SK-N-SH treated with all-trans-retinoic acid at 6 μM for 48 hours (cell line): Measurements from ENCODE around the gene ZNF22.

Source experiments
- ATAC-seq: fragments of 200-7000 bp; cut with Tn5 transposase; 3 replicates; pipeline ENCODE4 v1.9.1; 2020; ENCODE audit warnings: mild to moderate bottlenecking, moderate library complexity
- ARNTL ChIP-seq: fragments of 450-650 bp; formaldehyde crosslinking; IDR thresholded peaks from 2 replicates; pipeline ENCODE4 v1.5.0; 2020; ENCODE audit warnings: low read depth, mild to moderate bottlenecking, moderate library complexity, borderline replicate concordance
- BACH2 ChIP-seq: fragments of 250-450 bp; sonication (Bioruptor Pico); IDR thresholded peaks from 2 replicates; pipeline ENCODE4 v1.9.0; 2021; ENCODE audit warnings: mild to moderate bottlenecking, borderline replicate concordance
- CSDC2 ChIP-seq: fragments of 250-450 bp; sonication (Bioruptor Pico); IDR thresholded peaks from 2 replicates; pipeline ENCODE4 v1.5.0; 2020; ENCODE audit warnings: mild to moderate bottlenecking, moderate library complexity
- ESRRG ChIP-seq: fragments of 250-450 bp; sonication (Bioruptor Pico); IDR thresholded peaks from 2 replicates; pipeline ENCODE4 v1.6.1; 2021; ENCODE audit warnings: mild to moderate bottlenecking
- GLIS3 ChIP-seq: fragments of 250-450 bp; sonication (Bioruptor Pico); IDR thresholded peaks from 2 replicates; pipeline ENCODE4 v1.5.0; 2020; ENCODE audit warnings: mild to moderate bottlenecking, moderate library complexity
- ISL1 ChIP-seq: fragments of 250-450 bp; sonication (Bioruptor Pico); IDR thresholded peaks from 2 replicates; pipeline ENCODE4 v2.1.2; 2022; ENCODE audit warnings: mild to moderate bottlenecking, moderate library complexity
- OSR1 ChIP-seq: fragments of 250-450 bp; sonication (Bioruptor Pico); IDR thresholded peaks from 2 replicates; pipeline ENCODE4 v1.8.0; 2022; ENCODE audit warnings: moderate library complexity, mild to moderate bottlenecking, inconsistent platforms
- PPARA ChIP-seq: fragments of 250-450 bp; sonication (Bioruptor Pico); IDR thresholded peaks from 2 replicates; pipeline ENCODE4 v1.5.0; 2020; ENCODE audit warnings: mild to moderate bottlenecking, borderline replicate concordance
- RARB ChIP-seq: fragments of 250-450 bp; sonication (Bioruptor Pico); IDR thresholded peaks from 2 replicates; pipeline ENCODE4 v1.8.0; 2021; ENCODE audit warnings: mild to moderate bottlenecking, moderate library complexity
- TCF4 ChIP-seq: fragments of 250-450 bp; sonication (Bioruptor Pico); IDR thresholded peaks from 2 replicates; pipeline ENCODE4 v1.8.0; 2021; ENCODE audit warnings: mild to moderate bottlenecking, moderate library complexity, borderline replicate concordance
- TOX ChIP-seq: fragments of 250-450 bp; sonication (Bioruptor Pico); IDR thresholded peaks from 2 replicates; pipeline ENCODE4 v1.8.0; 2021; ENCODE audit warnings: mild to moderate bottlenecking, moderate library complexity, borderline replicate concordance
- ZC3H10 ChIP-seq: fragments of 250-450 bp; sonication (Bioruptor Pico); IDR thresholded peaks from 2 replicates; pipeline ENCODE4 v1.5.1; 2021; ENCODE audit warnings: mild to moderate bottlenecking, moderate library complexity
- ZFP3 ChIP-seq: fragments of 250-450 bp; sonication (Bioruptor Pico); IDR thresholded peaks from 2 replicates; pipeline ENCODE4 v1.5.0; 2020; ENCODE audit warnings: mild to moderate bottlenecking, moderate library complexity
- ZFP30 ChIP-seq: fragments of 450-650 bp; formaldehyde crosslinking; IDR thresholded peaks from 2 replicates; pipeline ENCODE4 v1.5.0; 2022; ENCODE audit warnings: mild to moderate bottlenecking, moderate library complexity
- ZNF565 ChIP-seq: fragments of 450-650 bp; formaldehyde crosslinking; conservative IDR thresholded peaks from 2 replicates; pipeline ENCODE4 v1.5.0; 2020; ENCODE audit warnings: low read depth, mild to moderate bottlenecking, moderate library complexity
- ZNF70 ChIP-seq: fragments of 450-650 bp; formaldehyde crosslinking; IDR thresholded peaks from 2 replicates; pipeline ENCODE4 v1.5.0; 2020; ENCODE audit warnings: mild to moderate bottlenecking, moderate library complexity
- ZNF8 ChIP-seq: fragments of 450-650 bp; formaldehyde crosslinking; IDR thresholded peaks from 2 replicates; pipeline ENCODE4 v1.5.0; 2020; ENCODE audit warnings: mild to moderate bottlenecking, moderate library complexity
- TF ChIP-seq, protein P1 (sequence below): fragments of 250-450 bp; sonication (Bioruptor Pico); IDR thresholded peaks from 2 replicates; pipeline ENCODE4 v1.8.0; 2020; ENCODE audit warnings: mild to moderate bottlenecking, moderate library complexity, borderline replicate concordance
- TF ChIP-seq, protein P2 (sequence below): fragments of 250-450 bp; sonication (Bioruptor Pico); IDR thresholded peaks from 2 replicates; pipeline ENCODE4 v1.8.0; 2021; ENCODE audit warnings: low read depth, mild to moderate bottlenecking, moderate library complexity, borderline replicate concordance
- TF ChIP-seq, protein P3 (sequence below): fragments of 250-450 bp; sonication (Bioruptor Pico); IDR thresholded peaks from 2 replicates; pipeline ENCODE4 v1.5.1; 2020; ENCODE audit warnings: low read depth, mild to moderate bottlenecking, moderate library complexity
- TF ChIP-seq, protein P4 (sequence below): fragments of 250-450 bp; sonication (Bioruptor Pico); IDR thresholded peaks from 2 replicates; pipeline ENCODE4 v1.5.0; 2020; ENCODE audit warnings: mild to moderate bottlenecking, moderate library complexity

Gene ZNF22

DNA sequence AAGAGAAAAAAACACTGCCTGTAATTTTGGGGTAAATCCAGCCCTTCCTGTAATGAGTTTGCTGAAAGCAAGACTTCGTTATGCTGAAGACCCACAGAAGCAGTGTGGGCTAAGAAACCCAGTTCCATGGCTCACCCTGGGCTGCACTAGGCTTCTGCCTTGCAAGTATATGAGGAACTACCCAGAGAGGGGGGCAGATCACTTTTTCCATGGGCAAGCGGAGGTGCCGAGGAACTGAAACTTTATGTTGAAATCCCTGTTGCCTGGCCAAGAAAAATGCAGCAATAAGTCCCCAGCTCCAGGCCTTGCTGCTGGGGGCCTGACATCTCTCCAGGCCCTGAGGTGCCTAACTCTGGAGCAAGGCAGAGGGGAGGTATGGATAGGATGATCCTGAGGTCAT lies 32.6 kb upstream of the ZNF22 start (continued):
- TF ChIP-seq, protein P1, sequence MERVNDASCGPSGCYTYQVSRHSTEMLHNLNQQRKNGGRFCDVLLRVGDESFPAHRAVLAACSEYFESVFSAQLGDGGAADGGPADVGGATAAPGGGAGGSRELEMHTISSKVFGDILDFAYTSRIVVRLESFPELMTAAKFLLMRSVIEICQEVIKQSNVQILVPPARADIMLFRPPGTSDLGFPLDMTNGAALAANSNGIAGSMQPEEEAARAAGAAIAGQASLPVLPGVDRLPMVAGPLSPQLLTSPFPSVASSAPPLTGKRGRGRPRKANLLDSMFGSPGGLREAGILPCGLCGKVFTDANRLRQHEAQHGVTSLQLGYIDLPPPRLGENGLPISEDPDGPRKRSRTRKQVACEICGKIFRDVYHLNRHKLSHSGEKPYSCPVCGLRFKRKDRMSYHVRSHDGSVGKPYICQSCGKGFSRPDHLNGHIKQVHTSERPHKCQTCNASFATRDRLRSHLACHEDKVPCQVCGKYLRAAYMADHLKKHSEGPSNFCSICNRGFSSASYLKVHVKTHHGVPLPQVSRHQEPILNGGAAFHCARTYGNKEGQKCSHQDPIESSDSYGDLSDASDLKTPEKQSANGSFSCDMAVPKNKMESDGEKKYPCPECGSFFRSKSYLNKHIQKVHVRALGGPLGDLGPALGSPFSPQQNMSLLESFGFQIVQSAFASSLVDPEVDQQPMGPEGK: no peak
- TF ChIP-seq ZC3H10 (no peak), ZFP3 (CRISPR knock-in tag) (no peak), CSDC2 (CRISPR knock-in tag) (no peak), ISL1 (CRISPR knock-in tag) (no peak), ARNTL (CRISPR knock-in tag) (no peak), TCF4 (no peak), GLIS3 (CRISPR knock-in tag) (no peak), ZFP30 (CRISPR knock-in tag) (no peak), ESRRG (CRISPR knock-in tag) (no peak)
- TF ChIP-seq, protein P2, sequence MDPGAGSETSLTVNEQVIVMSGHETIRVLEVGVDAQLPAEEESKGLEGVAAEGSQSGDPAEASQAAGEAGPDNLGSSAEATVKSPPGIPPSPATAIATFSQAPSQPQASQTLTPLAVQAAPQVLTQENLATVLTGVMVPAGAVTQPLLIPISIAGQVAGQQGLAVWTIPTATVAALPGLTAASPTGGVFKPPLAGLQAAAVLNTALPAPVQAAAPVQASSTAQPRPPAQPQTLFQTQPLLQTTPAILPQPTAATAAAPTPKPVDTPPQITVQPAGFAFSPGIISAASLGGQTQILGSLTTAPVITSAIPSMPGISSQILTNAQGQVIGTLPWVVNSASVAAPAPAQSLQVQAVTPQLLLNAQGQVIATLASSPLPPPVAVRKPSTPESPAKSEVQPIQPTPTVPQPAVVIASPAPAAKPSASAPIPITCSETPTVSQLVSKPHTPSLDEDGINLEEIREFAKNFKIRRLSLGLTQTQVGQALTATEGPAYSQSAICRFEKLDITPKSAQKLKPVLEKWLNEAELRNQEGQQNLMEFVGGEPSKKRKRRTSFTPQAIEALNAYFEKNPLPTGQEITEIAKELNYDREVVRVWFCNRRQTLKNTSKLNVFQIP (CRISPR knock-in tag): no peak
- TF ChIP-seq, protein P3, sequence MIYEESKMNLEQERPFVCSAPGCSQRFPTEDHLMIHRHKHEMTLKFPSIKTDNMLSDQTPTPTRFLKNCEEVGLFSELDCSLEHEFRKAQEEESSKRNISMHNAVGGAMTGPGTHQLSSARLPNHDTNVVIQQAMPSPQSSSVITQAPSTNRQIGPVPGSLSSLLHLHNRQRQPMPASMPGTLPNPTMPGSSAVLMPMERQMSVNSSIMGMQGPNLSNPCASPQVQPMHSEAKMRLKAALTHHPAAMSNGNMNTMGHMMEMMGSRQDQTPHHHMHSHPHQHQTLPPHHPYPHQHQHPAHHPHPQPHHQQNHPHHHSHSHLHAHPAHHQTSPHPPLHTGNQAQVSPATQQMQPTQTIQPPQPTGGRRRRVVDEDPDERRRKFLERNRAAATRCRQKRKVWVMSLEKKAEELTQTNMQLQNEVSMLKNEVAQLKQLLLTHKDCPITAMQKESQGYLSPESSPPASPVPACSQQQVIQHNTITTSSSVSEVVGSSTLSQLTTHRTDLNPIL (CRISPR knock-in tag): no peak

DNA sequence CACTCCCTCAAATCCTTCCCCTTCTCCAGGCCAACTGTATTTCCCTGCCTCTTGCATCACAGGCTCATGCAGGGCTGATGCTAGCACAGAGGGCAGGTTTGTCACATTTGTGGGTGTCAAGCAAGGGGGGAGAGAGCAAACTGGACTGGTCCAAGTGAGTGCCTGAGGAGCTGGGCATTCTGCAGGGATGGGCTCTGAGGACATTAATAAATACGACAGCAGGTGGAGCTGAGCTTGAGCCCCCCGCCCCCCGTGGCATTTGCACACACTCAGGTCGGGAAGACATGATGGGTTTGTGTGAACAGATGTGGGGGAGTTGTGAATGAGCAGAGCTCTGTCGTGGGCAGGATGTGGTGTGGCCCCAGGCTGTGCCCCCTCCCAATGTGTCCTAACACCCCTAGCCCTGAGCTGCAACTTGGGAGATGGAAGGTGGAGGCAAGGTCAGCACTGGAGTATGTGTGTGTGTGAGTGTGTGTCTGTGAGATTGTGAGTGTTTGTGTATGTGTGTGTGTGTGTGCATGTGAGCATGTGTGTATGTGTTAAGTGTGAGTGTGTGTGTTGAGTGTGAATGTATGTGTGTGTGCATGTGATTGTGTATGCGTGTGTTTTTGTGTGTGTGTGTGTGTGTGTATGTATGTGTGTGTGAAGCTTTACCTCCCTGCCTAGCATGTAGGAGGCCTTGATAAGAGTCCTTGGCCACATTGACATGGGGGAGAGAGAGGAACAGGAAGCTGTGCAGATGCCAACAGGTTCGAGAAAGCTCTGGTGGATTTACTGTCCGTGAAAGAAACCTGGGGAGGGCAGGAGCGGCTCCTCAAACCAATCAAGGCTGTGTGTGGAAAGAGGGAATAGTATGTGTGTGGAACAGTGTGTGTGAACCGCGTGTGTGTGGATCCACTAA lies 32.0 kb upstream of the ZNF22 start:
- ATAC-seq: no peak
- TF ChIP-seq TOX (CRISPR knock-in tag) (no peak), ZNF70 (CRISPR knock-in tag) (no peak), ARNTL (CRISPR knock-in tag) (no peak), CSDC2 (CRISPR knock-in tag) (no peak), RARB (CRISPR knock-in tag) (no peak), GLIS3 (CRISPR knock-in tag) (no peak)

DNA sequence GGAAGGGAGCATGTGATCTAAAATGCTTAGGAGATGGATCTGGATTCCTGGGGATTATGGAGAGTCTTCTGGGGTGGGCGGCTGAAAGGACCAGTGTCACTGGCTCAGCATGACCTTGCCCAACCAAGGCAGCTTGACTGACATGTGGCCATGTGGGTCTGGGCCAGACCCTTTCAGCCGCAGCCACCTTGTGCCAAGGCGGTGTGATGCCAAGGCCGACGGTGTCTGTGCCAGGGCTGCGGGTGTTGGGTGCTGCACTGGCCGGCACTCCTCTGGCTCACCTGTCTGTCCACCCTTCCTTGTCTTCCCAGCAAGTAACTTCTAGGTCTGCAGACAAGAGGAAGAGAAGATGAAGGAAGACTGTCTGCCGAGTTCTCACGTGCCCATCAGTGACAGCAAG lies 30.9 kb upstream of the ZNF22 start:
- no peak for ATAC-seq
- TF ChIP-seq BACH2 (CRISPR knock-in tag): no peak
- no peak for TF ChIP-seq OSR1 (CRISPR knock-in tag)
- TF ChIP-seq, protein P2 (CRISPR knock-in tag): no peak
- no peak for TF ChIP-seq PPARA (CRISPR knock-in tag)
- TF ChIP-seq ESRRG (CRISPR knock-in tag): no peak
- TF ChIP-seq TCF4: no peak
- no peak for TF ChIP-seq ARNTL (CRISPR knock-in tag)
- TF ChIP-seq, protein P4, sequence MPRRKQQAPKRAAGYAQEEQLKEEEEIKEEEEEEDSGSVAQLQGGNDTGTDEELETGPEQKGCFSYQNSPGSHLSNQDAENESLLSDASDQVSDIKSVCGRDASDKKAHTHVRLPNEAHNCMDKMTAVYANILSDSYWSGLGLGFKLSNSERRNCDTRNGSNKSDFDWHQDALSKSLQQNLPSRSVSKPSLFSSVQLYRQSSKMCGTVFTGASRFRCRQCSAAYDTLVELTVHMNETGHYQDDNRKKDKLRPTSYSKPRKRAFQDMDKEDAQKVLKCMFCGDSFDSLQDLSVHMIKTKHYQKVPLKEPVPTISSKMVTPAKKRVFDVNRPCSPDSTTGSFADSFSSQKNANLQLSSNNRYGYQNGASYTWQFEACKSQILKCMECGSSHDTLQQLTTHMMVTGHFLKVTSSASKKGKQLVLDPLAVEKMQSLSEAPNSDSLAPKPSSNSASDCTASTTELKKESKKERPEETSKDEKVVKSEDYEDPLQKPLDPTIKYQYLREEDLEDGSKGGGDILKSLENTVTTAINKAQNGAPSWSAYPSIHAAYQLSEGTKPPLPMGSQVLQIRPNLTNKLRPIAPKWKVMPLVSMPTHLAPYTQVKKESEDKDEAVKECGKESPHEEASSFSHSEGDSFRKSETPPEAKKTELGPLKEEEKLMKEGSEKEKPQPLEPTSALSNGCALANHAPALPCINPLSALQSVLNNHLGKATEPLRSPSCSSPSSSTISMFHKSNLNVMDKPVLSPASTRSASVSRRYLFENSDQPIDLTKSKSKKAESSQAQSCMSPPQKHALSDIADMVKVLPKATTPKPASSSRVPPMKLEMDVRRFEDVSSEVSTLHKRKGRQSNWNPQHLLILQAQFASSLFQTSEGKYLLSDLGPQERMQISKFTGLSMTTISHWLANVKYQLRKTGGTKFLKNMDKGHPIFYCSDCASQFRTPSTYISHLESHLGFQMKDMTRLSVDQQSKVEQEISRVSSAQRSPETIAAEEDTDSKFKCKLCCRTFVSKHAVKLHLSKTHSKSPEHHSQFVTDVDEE: no peak
- no peak for TF ChIP-seq ZFP30 (CRISPR knock-in tag)
- TF ChIP-seq ZNF565 (CRISPR knock-in tag): no peak
- no peak for TF ChIP-seq RARB (CRISPR knock-in tag)
- no peak for TF ChIP-seq ZNF8 (CRISPR knock-in tag)
- TF ChIP-seq TOX (CRISPR knock-in tag): no peak
- no peak for TF ChIP-seq CSDC2 (CRISPR knock-in tag)
- TF ChIP-seq ZC3H10: no peak
- TF ChIP-seq, protein P1: no peak
- TF ChIP-seq ZNF70 (CRISPR knock-in tag): no peak
- TF ChIP-seq ISL1 (CRISPR knock-in tag): no peak
- TF ChIP-seq ZFP3 (CRISPR knock-in tag): no peak
